Tibial nerve (tissue), 4 donors: ENCODE results near the gene ATP2C1. TPM values are rescaled to one million over a fixed set of nuclear protein-coding genes. Genes with fewer than 3 reads are reported as not detected.
"Not testable (repeated sequence)": the region's sequence is repeated elsewhere in the genome, so short reads cannot be mapped to it uniquely, and the experiment has no call there.

Experiments used
- DNase-seq, 2 donors: peaks; one replicate each; pipeline ENCODE4 v3.0.0-alpha.2; 2019; ENCODE audit warnings: low spot score in 2 of 2
- H3K27ac ChIP-seq, 4 donors: fragments of 200-600 bp; sonication (generic) in 3 of 4; one replicate each; pipeline ENCODE4 v1.5.1; 2017 to 2019; ENCODE audit warnings: mild to moderate bottlenecking in 1 of 4
- H3K27me3 ChIP-seq, 2 donors: fragments of 200-600 bp; sonication (generic) in 1 of 2; one replicate each; pipeline versions ENCODE4 v1.5.1 to v1.6.0; 2017 to 2019
- H3K36me3 ChIP-seq, 3 donors: fragments of 200-600 bp; sonication (generic); one replicate each; pipeline ENCODE4 v1.5.1; 2018 to 2019
- H3K4me1 ChIP-seq, 4 donors: fragments of 200-600 bp; sonication (generic) in 3 of 4; one replicate each; pipeline ENCODE4 v1.5.1; 2017 to 2019
- H3K4me3 ChIP-seq, 4 donors: fragments of 200-600 bp; sonication (generic) in 3 of 4; one replicate each; pipeline ENCODE4 v1.5.1; 2017 to 2019; ENCODE audit warnings: mild to moderate bottlenecking in 1 of 4, moderate library complexity in 1 of 4
- H3K9me3 ChIP-seq, 4 donors: fragments of 200-600 bp; sonication (generic) in 3 of 4; one replicate each; pipeline ENCODE4 v1.5.1; 2017 to 2019
- CTCF ChIP-seq, 5 experiments: fragments of 200-600 bp in 3 of 5; fragments of 450-650 bp in 2 of 5; sonication (generic) in 3 of 5; IDR thresholded peaks; one replicate each; pipeline ENCODE4 v1.5.1; 2016 to 2019; ENCODE audit warnings: antibody characterized with exemption in 5 of 5, mild to moderate bottlenecking in 3 of 5, moderate library complexity in 2 of 5
- EP300 ChIP-seq, 2 donors: sonication (generic); formaldehyde crosslinking; IDR thresholded peaks; one replicate each; pipeline ENCODE4 v1.6.1; 2017; ENCODE audit warnings: antibody characterized with exemption in 2 of 2, mild to moderate bottlenecking in 1 of 2
- POLR2A ChIP-seq, 2 donors: fragments of 450-650 bp; IDR thresholded peaks; one replicate each; pipeline ENCODE4 v1.6.1; 2017; ENCODE audit warnings: antibody characterized with exemption in 2 of 2, mild to moderate bottlenecking in 2 of 2, moderate library complexity in 2 of 2
- WGBS, 2 donors: methylation state at CpG; one replicate each; pipeline ENCODE4 v1.1.5; 2018; 5-methylcytosine and 5-hydroxymethylcytosine counted together
- total RNA-seq, 4 donors: library from RNA; depleted of rRNA; stranded (reverse); fragments of >200 nt; gene quantifications; one replicate each; pipeline ENCODE4 v1.1.0, GENCODE V29; 2016

Gene ATP2C1
- total RNA-seq, 4 donors from 2014 or later = 46.2 to 80.4 (median 59.8) TPM

- WGBS, 2 donors = 62 to 64% methylated on average over 3 of the region's 3 CpGs
Measured at GRCh38 chr3:131031660-131032059, 137.8 kb downstream of the ATP2C1 start.

GRCh38 chr3:131033480-131034080, 139.7 kb downstream of the ATP2C1 start:
- Histone ChIP-seq H3K4me3 (no peak overlapping the region), H3K27ac (no peak overlapping the region), H3K36me3 (peaks cover 0 to 15% (median 0%) of the 10 kb centered on the region in 3 donors), H3K27me3 (no peaks in the 10 kb centered on the region), H3K4me1 (no peaks in the 10 kb centered on the region), H3K9me3 (no peaks in the 10 kb centered on the region)
- 22 to 30% methylated on average over 1 of the region's 1 CpG for WGBS, 2 donors
- TF ChIP-seq CTCF (IDR thresholded peaks at IDR 0.05) (peak; percentile 30 to 62 (median 53)), EP300 (IDR thresholded peaks at IDR 0.05) (no peak), POLR2A (IDR thresholded peaks at IDR 0.05) (no peak)
- DNase-seq = peak in 1 of 2 donors; percentile 46

More at GRCh38 chr3:131031660-131032059, 137.8 kb downstream of the ATP2C1 start:
- no peak for DNase-seq
- no peak overlapping the region for H3K4me3 ChIP-seq
- peaks cover 0 to 13% (median 0%) of the 10 kb centered on the region in 4 donors for H3K4me1 ChIP-seq
- H3K9me3 ChIP-seq = no peaks in the 10 kb centered on the region
- H3K27ac ChIP-seq = no peak overlapping the region
- TF ChIP-seq CTCF (IDR thresholded peaks at IDR 0.05) (no peak), POLR2A (IDR thresholded peaks at IDR 0.05) (no peak), EP300 (IDR thresholded peaks at IDR 0.05) (no peak)
- no peaks in the 10 kb centered on the region for H3K27me3 ChIP-seq
- H3K36me3 ChIP-seq = peaks cover 0 to 15% (median 0%) of the 10 kb centered on the region in 3 donors

- no peak for DNase-seq
- H3K36me3 ChIP-seq = peaks cover 0 to under 1% (median 0%) of the 10 kb centered on the region in 3 donors
- no peak for TF ChIP-seq EP300 (IDR thresholded peaks at IDR 0.05)
- no peak for TF ChIP-seq POLR2A (IDR thresholded peaks at IDR 0.05)
- no peak for TF ChIP-seq CTCF (IDR thresholded peaks at IDR 0.05)
- H3K9me3 ChIP-seq = no peaks in the 10 kb centered on the region
- no peaks in the 10 kb centered on the region for H3K4me1 ChIP-seq
- H3K27me3 ChIP-seq = no peaks in the 10 kb centered on the region
- 58 to 70% methylated on average over 1 of the region's 1 CpG for WGBS, 2 donors
- H3K4me3 ChIP-seq = no peak overlapping the region
- H3K27ac ChIP-seq = no peak overlapping the region
Measured at GRCh38 chr3:131036200-131036816, 142.4 kb downstream of the ATP2C1 start.

GRCh38 chr3:131036986-131037385, 143.1 kb downstream of the ATP2C1 start:
- DNase-seq = no peak
- Histone ChIP-seq H3K4me1 (no peaks in the 10 kb centered on the region), H3K36me3 (peaks cover 0 to 7% (median 0%) of the 10 kb centered on the region in 3 donors), H3K27ac (no peak overlapping the region), H3K4me3 (no peak overlapping the region), H3K9me3 (no peaks in the 10 kb centered on the region), H3K27me3 (no peaks in the 10 kb centered on the region)
- TF ChIP-seq CTCF (IDR thresholded peaks at IDR 0.05) (no peak), EP300 (IDR thresholded peaks at IDR 0.05) (no peak), POLR2A (IDR thresholded peaks at IDR 0.05) (no peak)
- WGBS, 2 donors = 50 to 56% methylated on average over 5 of the region's 5 CpGs

- Histone ChIP-seq H3K27ac (no peak overlapping the region), H3K4me1 (no peaks in the 10 kb centered on the region), H3K36me3 (peaks cover 0 to 15% (median 0%) of the 10 kb centered on the region in 3 donors), H3K9me3 (no peaks in the 10 kb centered on the region), H3K27me3 (no peaks in the 10 kb centered on the region), H3K4me3 (no peak overlapping the region)
- no peak for TF ChIP-seq EP300 (IDR thresholded peaks at IDR 0.05)
- no peak for TF ChIP-seq POLR2A (IDR thresholded peaks at IDR 0.05)
- no peak for TF ChIP-seq CTCF (IDR thresholded peaks at IDR 0.05)
- DNase-seq = no peak
- 58 to 74% methylated on average over 2 of the region's 2 CpGs for WGBS, 2 donors
Measured at GRCh38 chr3:131038326-131038725, 144.4 kb downstream of the ATP2C1 start.

GRCh38 chr3:131042271-131042985, 148.5 kb downstream of the ATP2C1 start:
- H3K27me3 ChIP-seq, H3K27ac ChIP-seq, H3K4me1 ChIP-seq, DNase-seq, H3K4me3 ChIP-seq: not testable (repeated sequence)
- Histone ChIP-seq H3K9me3 (peaks cover 0 to 15% (median 1%) of the 10 kb centered on the region in 4 donors), H3K36me3 (peaks cover 0 to 18% (median 0%) of the 10 kb centered on the region in 3 donors)
- 82 to 90% methylated on average over 10 of the region's 10 CpGs for WGBS, 2 donors
